NOMO-1 treated with DMSO at 0.1 percent for 48 hours (cell line): Measurements from ENCODE around the gene LMTK3.

ENCODE experiments used
- DNase-seq: peaks from one replicate; lab custom pipeline; 2025; ENCODE audit not compliant: unreplicated experiment; lab: John Stamatoyannopoulos, UW

Gene LMTK3

GRCh38 chr19:48511800-48512503 lies at the start of gene LMTK3:
Gene LMTK3 (minus strand): TSS chr19:48511835. CDS start chr19:48511576, 259 bp downstream.
- DNase-seq: no peak

- DNase-seq: no peak
Observed at GRCh38 chr19:48561412-48561811, 49.8 kb upstream of the LMTK3 start.

- DNase-seq: no peak
Observed at GRCh38 chr19:48560095-48560530, 48.5 kb upstream of the LMTK3 start.

- DNase-seq: no peak
Observed at GRCh38 chr19:48558018-48558684, 46.5 kb upstream of the LMTK3 start.

- DNase-seq: no peak
Observed at GRCh38 chr19:48556825-48557224, 45.2 kb upstream of the LMTK3 start.

GRCh38 chr19:48556163-48556562 lies 44.5 kb upstream of the LMTK3 start:
- DNase-seq: no peak

- no peak for DNase-seq
Observed at GRCh38 chr19:48554385-48555091, 42.9 kb upstream of the LMTK3 start.

GRCh38 chr19:48553676-48554384 lies 42.2 kb upstream of the LMTK3 start:
- peak; percentile 10 for DNase-seq

GRCh38 chr19:48552406-48553322 lies 41.0 kb upstream of the LMTK3 start:
- DNase-seq: no peak

- DNase-seq: no peak
Observed at GRCh38 chr19:48551437-48552302, 40.0 kb upstream of the LMTK3 start, which contains the start of gene SULT2B1. Gene SULT2B1 (plus strand): TSS chr19:48552172. CDS start chr19:48552253, 81 bp downstream.

GRCh38 chr19:48549380-48549779 lies 37.7 kb upstream of the LMTK3 start:
- no peak for DNase-seq

- DNase-seq: no peak
Observed at GRCh38 chr19:48548253-48548911, 36.7 kb upstream of the LMTK3 start.

- DNase-seq: no peak
Observed at GRCh38 chr19:48547722-48548121, 36.1 kb upstream of the LMTK3 start.

GRCh38 chr19:48544856-48545750 lies 33.5 kb upstream of the LMTK3 start:
- no peak for DNase-seq

GRCh38 chr19:48543121-48543710 lies 31.6 kb upstream of the LMTK3 start:
- DNase-seq: no peak

GRCh38 chr19:48541813-48542212 lies 30.2 kb upstream of the LMTK3 start:
- no peak for DNase-seq

- DNase-seq: no peak
Observed at GRCh38 chr19:48540110-48540509, 28.5 kb upstream of the LMTK3 start.
